HS-5 (cell line): ENCODE results near the gene LILRB3.
"Not testable (repeated sequence)": the region's sequence is repeated elsewhere in the genome, so short reads cannot be mapped to it uniquely, and the experiment has no call there.

Experiments used
- DNase-seq: peaks from one replicate; pipeline ENCODE4 v3.0.0-alpha.2; 2012; ENCODE audit warnings: low read depth

LILRB3 gene

DNA sequence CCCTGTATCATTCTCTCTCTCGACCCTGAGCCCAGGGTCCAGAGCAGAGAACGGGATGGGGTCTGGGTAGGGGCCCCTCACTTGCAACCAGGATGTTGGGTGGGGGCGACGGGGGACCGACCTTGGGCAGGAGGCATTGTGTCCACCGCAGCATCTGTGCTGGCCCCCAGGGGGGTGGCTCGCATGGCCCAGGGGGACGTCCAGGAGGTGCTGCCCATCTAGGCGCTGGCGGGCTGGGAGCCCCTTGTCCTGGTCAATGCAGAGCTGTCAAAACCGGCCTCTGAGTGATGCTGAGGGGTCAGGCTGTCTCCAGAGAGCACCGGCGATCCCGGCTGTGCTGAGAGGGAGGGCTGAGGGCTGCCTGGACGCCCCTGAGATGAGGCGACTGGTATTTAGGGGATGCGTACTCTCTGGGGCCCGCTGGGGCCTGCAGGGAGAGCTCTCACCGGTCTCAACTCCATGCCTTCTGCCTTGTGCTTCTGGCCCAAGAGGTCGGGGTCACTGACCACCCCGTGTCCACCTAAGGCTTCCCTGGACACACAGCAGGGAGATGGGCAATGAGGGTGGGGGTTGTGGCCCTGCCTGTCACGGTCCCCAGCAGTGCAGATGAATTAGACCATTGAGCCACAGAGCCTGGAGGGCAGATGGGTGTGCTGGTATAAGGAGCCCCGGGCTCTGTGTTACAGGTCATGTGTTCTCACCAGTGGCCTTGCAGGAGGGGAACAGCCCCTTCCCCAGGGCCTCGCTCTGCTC lies 13.6 kb downstream of the LILRB3 start:
- no peak for DNase-seq

- DNase-seq = no peak
Observed at GRCh38 chr19:54208784-54209057, 14.1 kb downstream of the LILRB3 start.

GRCh38 chr19:54207983-54208783 lies 14.6 kb downstream of the LILRB3 start:
- DNase-seq = no peak

DNA sequence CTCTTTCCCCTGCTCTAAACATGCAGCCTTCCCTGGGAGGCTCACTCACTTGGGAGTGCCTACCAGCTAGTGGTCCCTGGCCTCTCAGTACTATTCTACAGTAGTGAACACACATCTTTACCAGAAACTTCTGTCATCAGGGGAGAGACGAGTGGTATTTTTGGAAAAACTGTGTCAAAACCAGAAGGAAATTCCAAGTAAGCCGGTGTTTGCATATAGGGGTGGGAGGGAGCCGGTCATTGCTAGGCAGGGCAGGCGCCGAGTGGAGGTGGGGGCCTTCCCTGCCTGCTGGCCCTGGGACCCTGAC lies 15.2 kb downstream of the LILRB3 start:
- no peak for DNase-seq

- not testable (repeated sequence) for DNase-seq
Observed at GRCh38 chr19:54207193-54207592, 15.6 kb downstream of the LILRB3 start.

DNA sequence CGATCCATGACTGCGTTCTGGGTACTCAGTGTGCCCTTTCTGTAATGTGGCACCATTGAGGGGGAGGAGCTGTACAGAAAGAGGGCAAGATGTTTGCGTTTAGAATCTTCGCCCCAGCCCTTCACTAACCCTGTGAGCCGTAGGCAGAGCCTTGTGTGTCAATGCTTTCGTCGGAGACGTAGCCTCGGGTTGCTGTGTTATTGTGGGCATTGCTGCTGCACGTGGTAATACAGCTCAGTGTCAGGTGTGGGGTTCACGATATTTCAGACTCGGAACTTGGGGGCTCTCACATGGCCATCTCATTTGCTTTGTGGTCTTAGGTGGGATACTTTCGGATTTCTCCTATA lies 16.0 kb downstream of the LILRB3 start:
- DNase-seq = no peak

GRCh38 chr19:54206030-54206830 lies 16.6 kb downstream of the LILRB3 start:
- DNase-seq = no peak

DNA sequence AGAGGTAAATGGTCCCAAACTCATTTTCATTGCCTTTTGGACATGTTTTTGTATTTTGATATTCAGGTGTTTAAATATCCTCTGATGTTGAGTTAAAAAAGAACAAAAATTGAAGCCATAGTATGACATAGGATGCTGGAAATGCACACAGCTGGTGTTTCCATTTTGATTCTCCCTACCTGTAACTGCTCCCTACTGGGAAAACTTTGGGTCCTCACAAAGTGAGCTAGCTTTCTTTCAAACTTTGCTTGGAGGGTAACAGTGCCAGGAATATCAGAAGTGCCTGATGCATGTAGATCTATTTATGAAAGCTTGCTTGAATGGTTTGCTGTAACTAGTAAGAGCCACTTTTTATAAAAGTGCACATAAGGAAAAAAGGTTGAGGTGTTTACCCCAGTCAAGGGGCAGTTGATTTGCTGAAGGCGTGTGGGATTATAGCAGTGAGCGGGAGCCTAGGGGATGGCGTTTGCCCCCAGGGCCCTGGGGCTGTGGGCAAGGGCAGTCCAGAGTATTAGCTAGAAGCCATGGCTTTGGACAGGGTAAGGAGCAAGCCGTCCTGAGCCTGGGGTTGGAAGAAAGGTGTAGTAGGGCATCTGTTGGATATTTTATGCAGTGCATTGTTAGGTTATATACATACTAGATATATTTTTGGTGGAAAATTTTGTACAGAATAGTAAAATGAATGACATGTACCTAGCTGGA lies 17.9 kb downstream of the LILRB3 start:
- no peak for DNase-seq

GRCh38 chr19:54203151-54203611 lies 19.6 kb downstream of the LILRB3 start:
- no peak for DNase-seq

DNA sequence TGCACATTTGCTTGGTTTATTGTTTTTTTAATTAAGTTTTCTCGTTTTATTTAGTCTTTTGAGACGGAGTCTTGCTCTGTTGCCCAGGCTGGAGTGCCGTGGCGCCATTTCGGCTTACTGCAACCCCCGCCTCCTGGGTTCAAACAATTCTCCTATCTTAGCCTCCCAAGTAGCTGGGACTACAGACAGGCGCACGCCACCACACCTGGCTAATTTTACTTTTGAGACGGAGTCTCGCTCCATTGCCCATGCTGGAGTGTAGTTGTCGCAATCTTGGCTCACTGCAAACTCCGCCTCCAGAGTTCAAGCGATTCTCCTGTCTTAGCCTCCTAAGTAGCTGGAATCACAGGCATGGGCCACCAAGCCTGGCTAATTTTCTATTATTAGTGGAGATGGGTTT lies 20.8 kb downstream of the LILRB3 start:
- DNase-seq = no peak

- no peak for DNase-seq
Observed at GRCh38 chr19:54201172-54201701, 21.6 kb downstream of the LILRB3 start.

DNA sequence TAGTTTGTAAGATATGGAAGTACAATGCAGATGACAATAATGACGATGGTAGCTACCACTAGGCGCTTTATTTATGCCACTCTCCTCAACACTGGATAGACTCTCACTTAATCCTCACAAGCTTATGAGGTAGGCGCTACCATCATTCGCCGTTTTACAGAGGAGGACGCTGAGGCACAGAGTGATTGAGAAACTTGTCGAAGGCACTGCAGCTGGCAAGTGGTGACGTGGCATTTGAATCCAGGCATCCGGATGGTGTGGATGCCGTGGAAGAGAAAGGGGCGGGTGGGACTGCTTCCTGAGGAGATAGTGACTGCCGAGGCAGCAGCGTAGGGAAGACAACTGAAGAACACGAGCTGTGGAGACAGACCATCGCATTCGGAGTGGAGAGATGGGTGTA lies 23.4 kb downstream of the LILRB3 start:
- no peak for DNase-seq

- DNase-seq = no peak
Observed at GRCh38 chr19:54197121-54197520, 25.7 kb downstream of the LILRB3 start.

DNA sequence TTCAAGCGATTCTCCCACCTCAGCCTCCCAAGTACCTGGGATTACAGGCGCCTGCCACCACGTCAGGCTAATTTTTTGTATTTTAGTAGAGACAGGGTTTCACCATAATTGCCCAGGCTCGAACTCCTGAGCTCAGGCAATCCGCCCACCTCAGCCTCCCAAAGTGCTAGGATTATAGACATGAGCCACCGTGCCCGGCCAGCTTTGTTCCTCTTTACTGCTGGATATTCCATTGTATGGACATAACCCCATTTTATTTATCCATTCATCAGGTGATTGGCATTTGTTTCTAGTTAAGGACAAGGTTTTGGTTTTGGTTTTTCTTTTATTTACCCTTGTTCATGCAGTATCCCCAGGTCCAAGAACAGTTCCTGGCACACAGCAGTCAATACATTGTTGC lies 26.3 kb downstream of the LILRB3 start:
- no peak for DNase-seq

DNA sequence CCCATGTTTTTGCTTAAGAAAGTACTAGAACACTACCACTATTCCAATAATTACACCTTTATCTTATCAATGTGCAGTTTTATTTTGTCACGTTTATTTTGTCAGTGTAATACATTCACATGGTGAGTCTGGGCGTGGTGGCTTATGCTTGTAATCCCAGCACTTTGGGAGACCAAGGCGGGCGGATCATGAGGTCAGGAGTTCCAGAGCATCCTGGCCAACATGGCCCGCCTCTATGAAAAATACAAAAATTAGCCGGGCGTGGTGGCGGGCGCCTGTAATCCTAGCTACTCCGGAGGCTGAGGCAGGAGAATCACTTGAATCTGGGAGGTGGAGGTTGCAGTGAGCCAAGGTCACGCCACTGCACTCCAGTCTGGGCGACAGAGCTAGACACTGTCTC lies 28.3 kb downstream of the LILRB3 start:
- not testable (repeated sequence) for DNase-seq

DNA sequence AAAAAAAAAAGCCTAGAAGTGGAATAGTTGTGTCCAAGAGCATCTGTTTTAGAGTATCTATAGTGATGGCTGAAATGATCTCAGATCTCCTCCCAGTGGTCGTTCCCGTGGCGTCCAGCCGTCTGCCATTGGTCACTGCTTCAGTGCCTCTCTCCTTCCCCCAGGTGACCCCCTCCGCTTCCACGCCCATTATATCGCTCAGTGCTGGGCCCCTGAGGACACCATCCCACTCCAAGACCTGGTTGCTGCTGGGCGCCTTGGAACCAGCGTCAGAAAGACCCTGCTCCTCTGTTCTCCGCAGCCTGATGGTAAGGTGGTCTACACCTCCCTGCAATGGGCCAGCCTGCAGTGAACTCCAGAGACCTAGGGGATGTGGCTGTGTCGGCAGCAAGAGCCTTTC lies 29.8 kb downstream of the LILRB3 start:
- DNase-seq = no peak

DNA sequence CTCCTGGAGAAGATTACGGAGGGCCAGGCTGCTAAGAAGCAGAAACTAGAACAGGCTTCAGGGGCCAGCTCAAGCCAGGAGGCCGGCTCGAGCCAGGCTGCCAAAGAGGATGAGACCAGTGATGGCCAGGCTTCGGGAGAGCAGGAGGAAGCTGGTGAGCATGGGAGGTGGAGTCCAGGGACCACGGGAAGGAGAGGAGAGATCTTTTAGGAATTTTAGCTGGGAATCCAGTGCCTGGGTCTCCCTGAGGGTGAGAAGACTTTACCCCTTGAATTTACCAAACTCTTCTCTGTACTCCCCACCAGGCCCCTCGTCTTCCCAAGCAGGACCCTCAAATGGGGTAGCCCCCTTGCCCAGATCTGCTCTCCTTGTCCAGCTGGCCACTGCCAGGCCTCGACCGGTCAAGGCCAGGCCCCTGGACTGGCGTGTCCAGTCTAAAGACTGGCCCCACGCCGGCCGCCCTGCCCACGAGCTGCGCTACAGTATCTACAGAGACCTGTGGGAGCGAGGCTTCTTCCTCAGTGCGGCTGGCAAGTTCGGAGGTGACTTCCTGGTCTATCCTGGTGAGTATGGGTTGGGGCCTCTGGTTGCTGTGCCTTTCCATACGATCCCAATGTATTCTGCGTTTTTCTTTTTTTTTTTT lies 30.9 kb downstream of the LILRB3 start:
- DNase-seq = no peak

DNA sequence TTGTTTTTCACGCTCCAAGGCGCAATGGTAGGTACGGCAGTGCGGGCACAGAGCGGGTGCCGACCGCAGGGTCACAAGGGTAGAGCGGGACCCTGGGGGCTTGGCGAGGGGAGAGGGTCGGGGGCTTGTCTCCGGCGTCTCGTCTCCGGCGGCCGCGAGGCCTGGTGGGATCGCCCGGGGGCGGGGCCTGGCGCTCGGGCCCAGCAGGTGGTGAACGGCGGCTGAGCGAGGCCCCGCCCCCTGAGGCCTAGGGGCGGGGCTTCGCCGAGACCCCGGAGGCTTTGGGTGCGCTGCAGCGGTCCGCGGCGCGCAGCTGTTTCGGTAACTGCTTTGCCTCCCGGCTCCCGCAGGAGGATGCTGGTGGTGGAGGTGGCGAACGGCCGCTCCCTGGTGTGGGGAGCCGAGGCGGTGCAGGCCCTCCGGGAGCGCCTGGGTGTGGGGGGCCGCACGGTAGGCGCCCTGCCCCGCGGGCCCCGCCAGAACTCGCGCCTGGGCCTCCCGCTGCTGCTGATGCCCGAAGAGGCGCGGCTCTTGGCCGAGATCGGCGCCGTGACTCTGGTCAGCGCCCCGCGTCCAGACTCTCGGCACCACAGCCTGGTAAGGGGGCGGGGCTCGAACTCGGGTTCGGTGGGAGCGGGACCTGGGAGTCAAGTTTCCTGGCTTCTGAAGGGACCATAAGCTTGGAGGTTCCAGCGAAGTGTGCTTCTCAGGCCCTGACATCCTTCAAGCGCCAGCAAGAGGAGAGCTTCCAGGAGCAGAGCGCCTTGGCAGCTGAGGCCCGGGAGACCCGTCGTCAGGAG lies 31.6 kb downstream of the LILRB3 start, which contains the start of gene TSEN34:
Gene TSEN34 (plus strand): TSS at position 298 of the 800 bp plus-strand sequence. CDS start 57 bp downstream, at position 355.
- DNase-seq = peak; percentile 63

DNA sequence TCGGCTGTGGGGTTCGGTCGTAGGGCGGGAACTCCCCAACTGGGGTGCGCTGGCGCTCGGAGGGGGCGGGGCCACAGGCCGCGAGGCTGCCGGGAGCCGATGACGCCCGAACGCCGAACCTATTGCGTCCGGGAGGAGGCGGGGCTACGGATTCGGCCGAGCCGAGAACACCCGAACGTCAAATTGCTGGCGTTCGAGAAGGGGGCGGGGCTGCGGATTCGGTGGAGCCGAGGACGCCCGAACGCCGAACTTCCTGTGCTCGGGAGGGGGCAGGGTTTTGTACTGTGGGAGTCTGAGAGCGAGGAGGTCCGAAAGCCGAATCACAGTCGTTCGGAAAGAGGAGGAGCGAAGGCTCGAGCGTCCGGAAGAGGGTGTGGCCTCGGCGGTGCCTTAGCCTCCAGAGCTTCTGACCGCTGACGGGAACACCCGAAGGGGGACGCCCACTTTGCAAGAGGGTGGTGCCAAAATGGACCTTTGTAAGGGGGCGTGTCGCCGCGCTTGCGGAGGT lies 32.2 kb downstream of the LILRB3 start:
- DNase-seq = peak; percentile 99

DNA sequence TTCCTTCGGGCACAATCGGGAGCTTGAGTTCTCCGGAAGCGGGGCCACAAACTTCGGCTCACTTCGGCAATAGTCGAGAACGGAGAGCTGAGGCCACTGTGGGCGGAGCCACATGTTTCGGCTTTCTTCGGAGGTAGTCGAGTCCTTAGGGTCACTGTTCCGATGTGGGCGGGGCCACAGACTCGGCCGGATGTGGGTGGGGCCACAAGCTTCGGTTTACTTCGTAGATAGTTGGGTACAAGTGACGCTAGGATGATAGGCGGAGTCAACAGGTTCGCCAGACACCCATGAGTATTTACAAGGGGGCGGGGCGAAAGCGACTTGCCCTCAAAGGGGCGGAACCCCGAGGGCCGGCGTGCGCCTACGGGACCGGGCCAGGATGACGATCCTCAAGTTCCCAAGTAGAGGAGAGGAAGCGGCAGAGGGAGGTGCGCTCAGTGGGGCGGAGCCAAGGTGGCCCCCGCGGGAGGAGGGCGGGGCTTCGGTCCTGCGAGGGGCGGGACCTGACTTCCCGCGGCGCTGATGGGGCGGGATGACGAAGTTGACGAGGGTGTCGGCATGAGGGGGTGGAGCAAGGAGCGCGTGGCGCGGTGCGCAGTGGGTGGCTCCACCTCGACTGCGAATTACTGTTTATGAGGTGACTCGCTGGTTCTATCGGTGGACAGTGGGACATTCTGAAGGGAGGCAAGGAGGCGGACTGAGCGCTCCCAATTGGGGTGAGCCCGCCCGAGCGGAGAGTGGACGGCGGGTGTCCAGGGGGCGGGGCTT lies 32.9 kb downstream of the LILRB3 start:
- DNase-seq = peak; percentile 99
